Fibroblast of mammary gland (primary cell): ENCODE measurements around the gene PEX14.

Source experiments
- DNase-seq: peaks from one replicate; pipeline ENCODE4 v3.0.0-alpha.2; 2010; ENCODE audit warnings: low read depth
- H3K4me3 ChIP-seq: 2 replicates; pipeline ENCODE4 v1.5.1; 2011; ENCODE audit warnings: low read depth, mild to moderate bottlenecking, low read length, moderate library complexity; ENCODE audit not compliant: control insufficient read depth
- TF ChIP-seq, protein P1 (sequence below): conservative IDR thresholded peaks from 2 replicates; pipeline ENCODE4 v1.5.1; 2011; ENCODE audit warnings: low read depth, low read length, inconsistent platforms; ENCODE audit not compliant: control insufficient read depth, insufficient read depth

PEX14 gene

DNA sequence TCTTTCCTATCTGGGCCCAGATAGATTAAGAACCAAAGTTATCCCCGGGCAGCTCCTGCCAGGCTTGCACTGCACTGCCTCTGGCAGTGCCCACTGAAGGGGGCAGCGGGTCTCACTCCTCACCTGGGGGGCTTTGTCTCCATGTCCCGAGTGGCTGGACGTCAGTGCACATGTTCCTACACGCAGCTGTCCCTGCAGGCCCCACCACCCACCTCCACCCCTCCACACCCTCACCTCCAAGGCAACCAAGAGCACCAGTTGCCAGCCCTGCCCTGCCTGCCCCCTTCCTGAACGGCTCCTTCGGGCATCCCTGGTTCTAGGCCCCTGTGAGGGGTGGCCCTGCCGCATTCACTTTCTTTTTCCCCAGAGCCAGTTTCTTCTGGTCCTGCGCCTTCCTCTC, 147.2 kb downstream of the PEX14 start:
- H3K4me3 ChIP-seq, result no peak overlapping the region
- DNase-seq, result no peak
- TF ChIP-seq, protein P1, sequence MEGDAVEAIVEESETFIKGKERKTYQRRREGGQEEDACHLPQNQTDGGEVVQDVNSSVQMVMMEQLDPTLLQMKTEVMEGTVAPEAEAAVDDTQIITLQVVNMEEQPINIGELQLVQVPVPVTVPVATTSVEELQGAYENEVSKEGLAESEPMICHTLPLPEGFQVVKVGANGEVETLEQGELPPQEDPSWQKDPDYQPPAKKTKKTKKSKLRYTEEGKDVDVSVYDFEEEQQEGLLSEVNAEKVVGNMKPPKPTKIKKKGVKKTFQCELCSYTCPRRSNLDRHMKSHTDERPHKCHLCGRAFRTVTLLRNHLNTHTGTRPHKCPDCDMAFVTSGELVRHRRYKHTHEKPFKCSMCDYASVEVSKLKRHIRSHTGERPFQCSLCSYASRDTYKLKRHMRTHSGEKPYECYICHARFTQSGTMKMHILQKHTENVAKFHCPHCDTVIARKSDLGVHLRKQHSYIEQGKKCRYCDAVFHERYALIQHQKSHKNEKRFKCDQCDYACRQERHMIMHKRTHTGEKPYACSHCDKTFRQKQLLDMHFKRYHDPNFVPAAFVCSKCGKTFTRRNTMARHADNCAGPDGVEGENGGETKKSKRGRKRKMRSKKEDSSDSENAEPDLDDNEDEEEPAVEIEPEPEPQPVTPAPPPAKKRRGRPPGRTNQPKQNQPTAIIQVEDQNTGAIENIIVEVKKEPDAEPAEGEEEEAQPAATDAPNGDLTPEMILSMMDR, result no peak

DNA sequence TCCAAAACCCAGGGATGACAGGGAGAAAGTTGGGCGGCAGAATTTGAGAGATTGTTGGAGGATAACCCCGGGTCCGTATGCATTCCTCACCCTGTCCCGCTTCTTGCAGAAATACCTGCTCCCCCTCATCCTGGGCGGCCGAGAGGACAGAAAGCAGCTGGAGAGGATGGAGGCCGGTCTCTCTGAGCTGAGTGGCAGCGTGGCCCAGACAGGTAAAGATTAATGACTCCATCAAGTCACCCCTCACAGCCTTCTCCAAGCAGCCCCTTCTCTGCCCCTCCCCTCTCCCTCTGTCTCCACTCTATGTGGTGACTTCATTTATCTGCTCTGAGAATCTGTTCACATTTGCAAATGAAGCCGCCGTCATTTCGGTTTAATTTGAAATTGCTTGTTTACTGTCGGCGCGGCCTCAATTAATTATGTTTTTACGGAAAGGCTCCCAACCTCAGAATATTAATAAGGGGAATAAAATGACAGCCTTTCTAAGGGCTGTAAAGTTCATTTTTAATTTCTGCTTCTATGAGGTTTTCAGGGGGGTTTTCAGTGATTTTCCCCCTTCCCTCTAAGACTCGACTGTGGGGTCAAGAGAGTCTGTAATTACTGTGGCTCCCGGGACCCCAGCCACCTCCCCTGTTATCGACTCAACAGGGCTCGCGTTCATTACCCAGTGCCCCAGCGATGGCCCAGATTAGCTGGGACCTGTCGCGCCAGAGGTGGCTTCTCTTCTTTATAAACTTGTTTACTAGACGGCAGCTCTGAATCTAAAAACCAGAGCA, 148.3 kb downstream of the PEX14 start:
- H3K4me3 ChIP-seq, result no peak overlapping the region
- no peak for DNase-seq
- TF ChIP-seq, protein P1, result no peak

DNA sequence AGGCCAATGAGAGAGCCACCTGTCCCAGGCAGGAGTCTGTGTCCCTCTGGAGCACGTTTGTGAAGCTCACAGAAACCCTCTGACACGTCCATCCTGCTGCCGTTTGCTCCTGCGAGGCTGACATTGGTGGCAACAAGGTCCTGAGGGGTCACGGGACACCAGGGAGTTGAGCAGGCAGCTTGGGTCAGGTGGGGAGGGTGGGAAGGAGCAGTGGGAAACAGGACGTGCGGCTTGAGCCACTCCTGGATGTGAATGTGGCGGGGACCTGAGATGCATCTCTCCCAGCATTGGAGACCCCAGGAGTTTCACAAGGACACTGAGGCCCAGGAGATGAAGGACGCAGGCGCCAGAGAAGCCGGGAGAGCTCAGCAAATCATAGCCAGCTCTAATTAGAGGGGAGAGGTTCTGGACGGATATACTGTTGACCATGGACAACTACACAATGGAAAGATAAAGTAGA, 149.0 kb downstream of the PEX14 start:
- TF ChIP-seq, protein P1, result no peak
- no peak overlapping the region for H3K4me3 ChIP-seq
- DNase-seq, result no peak

DNA sequence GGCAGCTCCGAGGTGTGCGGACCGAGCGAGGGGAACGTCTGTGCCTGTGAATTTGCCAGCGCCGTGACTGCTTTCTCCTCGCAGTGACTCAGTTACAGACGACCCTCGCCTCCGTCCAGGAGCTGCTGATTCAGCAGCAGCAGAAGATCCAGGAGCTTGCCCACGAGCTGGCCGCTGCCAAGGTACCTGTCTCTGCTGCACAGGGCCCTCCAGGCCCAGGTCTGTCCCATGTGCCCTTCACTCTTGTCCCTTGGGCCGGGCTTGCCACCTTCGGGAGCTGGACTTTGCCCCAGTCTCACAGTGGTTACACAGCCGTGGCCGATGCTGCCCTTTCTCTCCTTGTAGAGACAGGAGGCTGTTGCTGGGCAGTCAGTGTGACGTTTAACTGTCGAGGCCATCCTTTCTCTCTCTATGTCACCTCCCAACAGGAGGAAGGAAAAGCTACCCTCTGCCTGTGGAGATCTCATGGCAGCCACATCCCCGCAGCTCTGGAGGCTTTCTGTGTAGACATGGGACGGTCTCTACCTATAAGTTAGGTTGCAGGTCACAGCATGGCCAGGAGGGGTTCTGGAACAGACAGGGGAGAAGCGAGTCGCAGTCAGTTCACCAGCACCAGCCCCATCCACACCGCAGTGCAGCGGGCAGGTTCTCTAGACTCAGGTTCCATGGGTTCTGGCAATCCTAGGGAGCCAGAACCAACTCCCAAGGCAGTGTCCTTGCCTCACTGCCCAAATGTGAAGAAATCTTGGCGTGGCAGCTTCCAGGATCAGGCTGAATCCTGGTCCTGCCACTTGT, 149.7 kb downstream of the PEX14 start:
- no peak for DNase-seq
- TF ChIP-seq, protein P1, result no peak
- H3K4me3 ChIP-seq, result no peak overlapping the region

DNA sequence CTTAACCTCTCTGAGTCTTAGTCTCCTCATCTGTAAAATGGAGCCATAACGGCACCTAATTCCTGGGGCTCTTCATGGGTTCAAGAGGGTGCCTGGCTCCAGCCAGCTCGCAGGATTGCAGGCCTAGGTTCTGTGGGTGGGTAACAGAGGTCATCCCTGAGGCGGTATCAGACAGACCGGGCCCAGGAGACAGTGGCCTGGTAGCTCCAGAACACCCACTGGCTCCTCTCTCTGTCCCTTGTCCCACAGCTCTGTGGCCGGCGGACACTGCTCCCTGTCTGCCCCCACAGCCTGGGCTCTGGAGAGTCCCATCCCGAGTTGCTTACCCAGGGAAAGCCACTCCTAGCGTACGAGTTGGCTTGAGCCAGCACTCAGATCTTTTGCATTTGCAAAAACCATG, 150.3 kb downstream of the PEX14 start:
- no peak overlapping the region for H3K4me3 ChIP-seq
- TF ChIP-seq, protein P1, result no peak

DNA sequence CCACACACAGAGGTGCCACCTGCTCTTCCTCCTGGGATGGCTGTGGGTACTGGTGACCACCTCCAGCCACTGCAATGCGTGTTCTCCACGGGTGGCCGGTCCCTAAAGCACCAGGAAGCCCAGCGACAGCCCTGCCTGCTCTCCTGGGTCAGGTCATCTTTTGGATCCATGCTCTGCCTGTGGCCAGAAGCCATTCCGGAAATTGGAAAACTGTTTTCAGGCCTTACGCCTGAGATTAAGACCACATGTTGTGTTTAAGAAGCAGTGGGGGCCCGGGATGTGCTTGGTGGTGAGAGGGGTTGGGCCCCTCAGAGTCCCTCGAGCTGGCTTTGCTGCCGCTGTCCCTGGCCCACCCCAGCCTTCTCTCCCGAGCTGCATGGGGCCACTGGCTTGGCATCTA, 150.8 kb downstream of the PEX14 start:
- no peak for DNase-seq
- TF ChIP-seq, protein P1, result no peak
- H3K4me3 ChIP-seq, result no peak overlapping the region

More for the DNA sequence above, 150.3 kb downstream of the PEX14 start:
- DNase-seq, result no peak
